H1 (cell line): ENCODE data around the gene FREM2. TPM values are rescaled to one million over a fixed set of nuclear protein-coding genes. Genes with fewer than 3 reads are reported as not detected.

Experiments used
- BACH1 ChIP-seq: IDR thresholded peaks from 2 replicates; pipeline ENCODE4 v1.6.1; 2012; ENCODE audit warnings: low read length, improper control_type of control experiment
- CBX5 ChIP-seq: fragments of 300-800, 300-1000 bp; sonication (generic); IDR thresholded peaks from 2 replicates; pipeline ENCODE4 v1.7.1; 2016; ENCODE audit warnings: antibody characterized with exemption, low read length, low read depth
- KDM1A ChIP-seq: fragments of 200-600, 300-600 bp; sonication (generic); IDR thresholded peaks from 2 replicates; pipeline ENCODE4 v1.7.1; 2016; ENCODE audit warnings: mild to moderate bottlenecking, low read length, borderline replicate concordance
- KDM5A ChIP-seq: fragments of 200-600 bp; IDR thresholded peaks from 2 replicates; pipeline ENCODE4 v1.7.1; 2012; ENCODE audit warnings: mild to moderate bottlenecking, low read length, inconsistent platforms, mixed read lengths
- MAFK ChIP-seq: IDR thresholded peaks from 2 replicates; pipeline ENCODE4 v1.6.1; 2012; ENCODE audit warnings: low read depth, mild to moderate bottlenecking, improper control_type of control experiment, low read length
- SIN3A ChIP-seq, 2 experiments: IDR thresholded peaks in 1 of 2; conservative IDR thresholded peaks in 1 of 2; 2 replicates each; pipeline ENCODE4 v1.6.1; 2011 to 2012; ENCODE audit warnings: low read length in 2 of 2, improper control_type of control experiment in 1 of 2, low read depth in 1 of 2, mild to moderate bottlenecking in 1 of 2
- TCF12 ChIP-seq: IDR thresholded peaks from 2 replicates; pipeline ENCODE4 v1.6.1; 2011; ENCODE audit warnings: low read depth, mild to moderate bottlenecking, low read length
- polyA plus RNA-seq, 7 experiments: library from polyadenylated mRNA; depleted of rRNA in 3 of 7; stranded (reverse) in 5 of 7; unstranded in 2 of 7; fragments of >200 nt in 5 of 7; fragments of 200-250 nt in 2 of 7; gene quantifications; 1 replicate in 5 of 7; 2 replicates in 1 of 7; 4 replicates in 1 of 7; pipeline versions ENCODE4 v1.2.1 to v1.2.3, GENCODE V29; 2011 to 2013; ENCODE audit warnings: missing spikeins in 2 of 7, mixed read lengths in 2 of 7
- total RNA-seq: library from RNA; stranded (reverse); fragmentation: NEBNext Ultra II Directional; extraction: Animal tissue kit (Norgen Biotek cat#: 25700); gene quantifications from 2 replicates; pipeline ENCODE4 v1.2.1, GENCODE V29; 2021
- TF ChIP-seq, protein P1 (sequence below): fragments of 300-600 bp; sonication (generic); IDR thresholded peaks from 2 replicates; pipeline ENCODE4 v1.7.1; 2012; ENCODE audit warnings: low read length, moderate library complexity, mild to moderate bottlenecking, inconsistent platforms; ENCODE audit not compliant: insufficient replicate concordance
- TF ChIP-seq, protein P2 (sequence below): IDR thresholded peaks from 2 replicates; pipeline ENCODE4 v1.6.1; 2012; ENCODE audit warnings: inconsistent platforms

FREM2 gene
- total and polyA plus RNA-seq, 2 of the 8 experiments (the other 6 are each of a cell fraction or from before 2014, with no cell fraction given) = 11.6 to 22.8 TPM

DNA sequence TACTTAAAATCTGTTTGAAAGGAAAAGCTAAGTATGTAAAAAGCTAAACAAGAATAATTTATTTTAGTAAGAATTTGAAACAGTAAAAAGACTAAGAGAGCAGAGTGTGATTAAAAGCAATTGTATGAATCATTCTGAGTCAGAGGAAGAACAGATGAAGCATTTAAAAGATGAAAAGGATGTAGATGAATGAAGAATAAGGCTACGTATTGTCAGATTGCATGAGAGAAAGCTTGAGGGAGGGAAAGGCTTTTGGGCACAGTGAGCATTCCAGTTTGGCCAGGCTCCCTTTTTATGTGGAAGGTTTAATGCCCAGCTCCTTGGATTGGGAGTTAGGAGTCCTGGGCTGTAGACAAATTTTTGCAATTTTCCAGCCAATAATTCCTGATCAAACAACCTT, 117.7 kb downstream of the FREM2 start (continued):
- TF ChIP-seq, protein P1, sequence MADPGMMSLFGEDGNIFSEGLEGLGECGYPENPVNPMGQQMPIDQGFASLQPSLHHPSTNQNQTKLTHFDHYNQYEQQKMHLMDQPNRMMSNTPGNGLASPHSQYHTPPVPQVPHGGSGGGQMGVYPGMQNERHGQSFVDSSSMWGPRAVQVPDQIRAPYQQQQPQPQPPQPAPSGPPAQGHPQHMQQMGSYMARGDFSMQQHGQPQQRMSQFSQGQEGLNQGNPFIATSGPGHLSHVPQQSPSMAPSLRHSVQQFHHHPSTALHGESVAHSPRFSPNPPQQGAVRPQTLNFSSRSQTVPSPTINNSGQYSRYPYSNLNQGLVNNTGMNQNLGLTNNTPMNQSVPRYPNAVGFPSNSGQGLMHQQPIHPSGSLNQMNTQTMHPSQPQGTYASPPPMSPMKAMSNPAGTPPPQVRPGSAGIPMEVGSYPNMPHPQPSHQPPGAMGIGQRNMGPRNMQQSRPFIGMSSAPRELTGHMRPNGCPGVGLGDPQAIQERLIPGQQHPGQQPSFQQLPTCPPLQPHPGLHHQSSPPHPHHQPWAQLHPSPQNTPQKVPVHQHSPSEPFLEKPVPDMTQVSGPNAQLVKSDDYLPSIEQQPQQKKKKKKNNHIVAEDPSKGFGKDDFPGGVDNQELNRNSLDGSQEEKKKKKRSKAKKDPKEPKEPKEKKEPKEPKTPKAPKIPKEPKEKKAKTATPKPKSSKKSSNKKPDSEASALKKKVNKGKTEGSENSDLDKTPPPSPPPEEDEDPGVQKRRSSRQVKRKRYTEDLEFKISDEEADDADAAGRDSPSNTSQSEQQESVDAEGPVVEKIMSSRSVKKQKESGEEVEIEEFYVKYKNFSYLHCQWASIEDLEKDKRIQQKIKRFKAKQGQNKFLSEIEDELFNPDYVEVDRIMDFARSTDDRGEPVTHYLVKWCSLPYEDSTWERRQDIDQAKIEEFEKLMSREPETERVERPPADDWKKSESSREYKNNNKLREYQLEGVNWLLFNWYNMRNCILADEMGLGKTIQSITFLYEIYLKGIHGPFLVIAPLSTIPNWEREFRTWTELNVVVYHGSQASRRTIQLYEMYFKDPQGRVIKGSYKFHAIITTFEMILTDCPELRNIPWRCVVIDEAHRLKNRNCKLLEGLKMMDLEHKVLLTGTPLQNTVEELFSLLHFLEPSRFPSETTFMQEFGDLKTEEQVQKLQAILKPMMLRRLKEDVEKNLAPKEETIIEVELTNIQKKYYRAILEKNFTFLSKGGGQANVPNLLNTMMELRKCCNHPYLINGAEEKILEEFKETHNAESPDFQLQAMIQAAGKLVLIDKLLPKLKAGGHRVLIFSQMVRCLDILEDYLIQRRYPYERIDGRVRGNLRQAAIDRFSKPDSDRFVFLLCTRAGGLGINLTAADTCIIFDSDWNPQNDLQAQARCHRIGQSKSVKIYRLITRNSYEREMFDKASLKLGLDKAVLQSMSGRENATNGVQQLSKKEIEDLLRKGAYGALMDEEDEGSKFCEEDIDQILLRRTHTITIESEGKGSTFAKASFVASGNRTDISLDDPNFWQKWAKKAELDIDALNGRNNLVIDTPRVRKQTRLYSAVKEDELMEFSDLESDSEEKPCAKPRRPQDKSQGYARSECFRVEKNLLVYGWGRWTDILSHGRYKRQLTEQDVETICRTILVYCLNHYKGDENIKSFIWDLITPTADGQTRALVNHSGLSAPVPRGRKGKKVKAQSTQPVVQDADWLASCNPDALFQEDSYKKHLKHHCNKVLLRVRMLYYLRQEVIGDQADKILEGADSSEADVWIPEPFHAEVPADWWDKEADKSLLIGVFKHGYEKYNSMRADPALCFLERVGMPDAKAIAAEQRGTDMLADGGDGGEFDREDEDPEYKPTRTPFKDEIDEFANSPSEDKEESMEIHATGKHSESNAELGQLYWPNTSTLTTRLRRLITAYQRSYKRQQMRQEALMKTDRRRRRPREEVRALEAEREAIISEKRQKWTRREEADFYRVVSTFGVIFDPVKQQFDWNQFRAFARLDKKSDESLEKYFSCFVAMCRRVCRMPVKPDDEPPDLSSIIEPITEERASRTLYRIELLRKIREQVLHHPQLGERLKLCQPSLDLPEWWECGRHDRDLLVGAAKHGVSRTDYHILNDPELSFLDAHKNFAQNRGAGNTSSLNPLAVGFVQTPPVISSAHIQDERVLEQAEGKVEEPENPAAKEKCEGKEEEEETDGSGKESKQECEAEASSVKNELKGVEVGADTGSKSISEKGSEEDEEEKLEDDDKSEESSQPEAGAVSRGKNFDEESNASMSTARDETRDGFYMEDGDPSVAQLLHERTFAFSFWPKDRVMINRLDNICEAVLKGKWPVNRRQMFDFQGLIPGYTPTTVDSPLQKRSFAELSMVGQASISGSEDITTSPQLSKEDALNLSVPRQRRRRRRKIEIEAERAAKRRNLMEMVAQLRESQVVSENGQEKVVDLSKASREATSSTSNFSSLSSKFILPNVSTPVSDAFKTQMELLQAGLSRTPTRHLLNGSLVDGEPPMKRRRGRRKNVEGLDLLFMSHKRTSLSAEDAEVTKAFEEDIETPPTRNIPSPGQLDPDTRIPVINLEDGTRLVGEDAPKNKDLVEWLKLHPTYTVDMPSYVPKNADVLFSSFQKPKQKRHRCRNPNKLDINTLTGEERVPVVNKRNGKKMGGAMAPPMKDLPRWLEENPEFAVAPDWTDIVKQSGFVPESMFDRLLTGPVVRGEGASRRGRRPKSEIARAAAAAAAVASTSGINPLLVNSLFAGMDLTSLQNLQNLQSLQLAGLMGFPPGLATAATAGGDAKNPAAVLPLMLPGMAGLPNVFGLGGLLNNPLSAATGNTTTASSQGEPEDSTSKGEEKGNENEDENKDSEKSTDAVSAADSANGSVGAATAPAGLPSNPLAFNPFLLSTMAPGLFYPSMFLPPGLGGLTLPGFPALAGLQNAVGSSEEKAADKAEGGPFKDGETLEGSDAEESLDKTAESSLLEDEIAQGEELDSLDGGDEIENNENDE = no peak
- TF ChIP-seq MAFK (no peak), TCF12 (no peak), KDM5A (no peak), BACH1 (no peak), SIN3A (conservative IDR thresholded peaks at IDR 0.05 in 1 of 2, IDR thresholded peaks at IDR 0.05 in 1 of 2; ENCODE audit: low read depth in 1 of 2, low read length in 2 of 2) (no peak), KDM1A (no peak), CBX5 (no peak)
- TF ChIP-seq, protein P2, sequence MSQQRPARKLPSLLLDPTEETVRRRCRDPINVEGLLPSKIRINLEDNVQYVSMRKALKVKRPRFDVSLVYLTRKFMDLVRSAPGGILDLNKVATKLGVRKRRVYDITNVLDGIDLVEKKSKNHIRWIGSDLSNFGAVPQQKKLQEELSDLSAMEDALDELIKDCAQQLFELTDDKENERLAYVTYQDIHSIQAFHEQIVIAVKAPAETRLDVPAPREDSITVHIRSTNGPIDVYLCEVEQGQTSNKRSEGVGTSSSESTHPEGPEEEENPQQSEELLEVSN = no peak
